Muscle of leg (tissue), 11 donors: ENCODE measurements around the gene CLNS1A. TPM values are rescaled to one million over a fixed set of nuclear protein-coding genes. Genes with fewer than 3 reads are reported as not detected.
"Not testable (repeated sequence)": the region's sequence is repeated elsewhere in the genome, so short reads cannot be mapped to it uniquely, and the experiment has no call there.

ENCODE experiments used
- DNase-seq: peaks from one replicate; pipeline ENCODE4 v3.0.0; 2013
- H3K27ac ChIP-seq: one replicate; pipeline ENCODE4 v1.5.1; 2013; ENCODE audit warnings: mild to moderate bottlenecking, low read length, control low read depth
- H3K27me3 ChIP-seq: one replicate; pipeline ENCODE4 v1.6.1; 2013; ENCODE audit warnings: low read length; ENCODE audit not compliant: control insufficient read depth, insufficient read depth
- H3K36me3 ChIP-seq: one replicate; pipeline ENCODE4 v1.6.1; 2013; ENCODE audit warnings: low read length; ENCODE audit not compliant: control insufficient read depth, insufficient read depth
- H3K4me1 ChIP-seq: one replicate; pipeline ENCODE4 v1.6.1; 2013; ENCODE audit warnings: low read length; ENCODE audit not compliant: control insufficient read depth, insufficient read depth
- H3K4me3 ChIP-seq: one replicate; pipeline ENCODE4 v1.5.1; 2013; ENCODE audit warnings: low read length, control low read depth
- H3K9me3 ChIP-seq: replicated peaks from 2 replicates; pipeline ENCODE4 v1.6.1; 2013; ENCODE audit warnings: low read depth, low read length; ENCODE audit not compliant: control insufficient read depth
- WGBS: methylation state at CpG from one replicate; pipeline ENCODE4 v1.1.5; 2013; ENCODE audit warnings: missing lambda C conversion rate; ENCODE audit not compliant: insufficient coverage; 5-methylcytosine and 5-hydroxymethylcytosine counted together
- polyA plus RNA-seq, 8 donors: library from polyadenylated mRNA; unstranded; fragments of 120-200 nt; gene quantifications; one replicate each; pipeline versions ENCODE4 v1.2.1 to v1.2.3, GENCODE V29; 2013; ENCODE audit warnings: inconsistent platforms in 1 of 8, low replicate concordance in 1 of 8; ENCODE audit not compliant: insufficient read length in 8 of 8, insufficient read depth in 1 of 8
- total RNA-seq: library from RNA; stranded (reverse); fragments of 120-200 nt; gene quantifications from one replicate; pipeline ENCODE4 v1.2.4, GENCODE V29; 2013

Gene CLNS1A
- total and polyA plus RNA-seq, 9 donors: 109 to 166 (median 129) TPM

DNA sequence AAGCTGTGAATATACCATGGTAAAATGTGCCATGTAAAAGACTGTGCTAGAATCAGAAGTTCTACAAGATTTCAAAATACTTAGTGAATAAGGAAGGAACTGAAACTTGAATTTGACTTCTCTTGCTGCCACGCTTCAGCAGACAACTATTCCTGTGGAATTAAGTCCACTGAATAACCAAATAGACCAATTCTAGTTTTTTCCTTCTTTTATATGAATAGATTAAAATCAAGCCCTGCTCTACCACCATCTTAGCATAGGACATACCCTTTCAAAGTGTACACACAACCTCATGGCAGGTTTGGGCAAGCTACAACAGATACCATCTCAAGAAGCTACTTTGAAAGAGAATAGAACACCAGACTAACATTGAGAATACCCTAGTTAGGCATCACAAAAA is 23.4 kb upstream of the CLNS1A start:
- no peak overlapping the region for H3K4me3 ChIP-seq
- H3K27ac ChIP-seq: no peak overlapping the region
- WGBS: no CpG with 5 or more reads among the region's 1 CpG
- DNase-seq: no peak
- peaks cover 5% of the 10 kb centered on the region for H3K36me3 ChIP-seq
- H3K4me1 ChIP-seq: no peaks in the 10 kb centered on the region
- H3K9me3 ChIP-seq: no peaks in the 10 kb centered on the region
- no peaks in the 10 kb centered on the region for H3K27me3 ChIP-seq

- Histone ChIP-seq H3K27ac (peak overlapping the region; percentile 8), H3K27me3 (no peaks in the 10 kb centered on the region), H3K9me3 (no peaks in the 10 kb centered on the region), H3K4me1 (no peaks in the 10 kb centered on the region), H3K4me3 (no peak overlapping the region), H3K36me3 (peaks cover 2% of the 10 kb centered on the region)
- peak; percentile 38 for DNase-seq
- WGBS: 85% methylated on average over 3 of the region's 4 CpGs
Measured at GRCh38 chr11:77658213-77659013, 20.8 kb upstream of the CLNS1A start.

DNA sequence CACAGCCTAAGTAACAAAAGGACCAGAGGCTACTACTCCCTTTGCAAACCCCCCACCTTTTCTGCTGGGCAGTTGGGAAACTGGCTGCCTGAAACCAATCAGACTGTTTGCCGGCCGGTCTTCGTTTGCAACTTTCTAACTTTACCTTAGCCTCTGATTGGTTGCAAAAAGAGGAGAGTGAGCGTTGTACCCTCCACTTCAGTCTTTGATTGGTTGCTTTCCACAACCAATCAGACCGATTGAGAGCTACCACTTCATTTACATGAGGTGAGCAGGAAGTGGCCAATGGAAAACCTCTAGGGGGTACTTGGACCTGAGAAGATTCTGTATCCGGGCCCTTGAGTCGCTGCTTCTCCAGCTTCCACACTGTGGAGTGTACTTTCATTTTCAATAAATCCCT is 18.8 kb upstream of the CLNS1A start:
- Histone ChIP-seq H3K4me3 (no peak overlapping the region), H3K4me1 (no peaks in the 10 kb centered on the region), H3K9me3 (no peaks in the 10 kb centered on the region), H3K27ac (no peak overlapping the region), H3K27me3 (no peaks in the 10 kb centered on the region), H3K36me3 (no peaks in the 10 kb centered on the region)
- WGBS: 83% methylated on average over 4 of the region's 7 CpGs
- DNase-seq: no peak

GRCh38 chr11:77654770-77655434 is 17.3 kb upstream of the CLNS1A start:
- no peaks in the 10 kb centered on the region for H3K27me3 ChIP-seq
- H3K36me3 ChIP-seq: no peaks in the 10 kb centered on the region
- 36% methylated on average over 3 of the region's 4 CpGs for WGBS
- DNase-seq: no peak
- H3K4me1 ChIP-seq: no peaks in the 10 kb centered on the region
- no peak overlapping the region for H3K4me3 ChIP-seq
- no peaks in the 10 kb centered on the region for H3K9me3 ChIP-seq
- no peak overlapping the region for H3K27ac ChIP-seq

DNA sequence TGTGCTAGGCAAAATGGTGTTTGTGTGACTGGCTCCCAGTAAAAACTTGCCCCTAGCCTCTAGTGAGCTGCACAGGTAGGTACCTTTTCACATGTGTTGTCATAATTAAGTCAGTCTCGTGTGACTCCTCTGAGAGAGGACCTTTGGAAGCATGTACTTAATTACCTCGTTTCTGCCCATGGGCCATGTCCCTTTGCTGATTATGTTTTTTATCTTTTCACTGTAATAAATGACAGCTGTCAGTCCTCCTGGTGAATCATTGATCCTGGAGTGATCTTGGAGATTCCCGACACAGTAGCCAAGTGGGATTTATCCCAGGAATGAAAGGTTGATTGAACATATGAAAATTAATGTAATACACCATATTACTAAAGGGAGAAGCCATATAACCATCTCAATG is 12.5 kb upstream of the CLNS1A start:
- no peak overlapping the region for H3K4me3 ChIP-seq
- no peaks in the 10 kb centered on the region for H3K27me3 ChIP-seq
- no CpG with 5 or more reads among the region's 3 CpGs for WGBS
- DNase-seq: no peak
- no peaks in the 10 kb centered on the region for H3K4me1 ChIP-seq
- H3K9me3 ChIP-seq: no peaks in the 10 kb centered on the region
- no peak overlapping the region for H3K27ac ChIP-seq
- no peaks in the 10 kb centered on the region for H3K36me3 ChIP-seq

DNA sequence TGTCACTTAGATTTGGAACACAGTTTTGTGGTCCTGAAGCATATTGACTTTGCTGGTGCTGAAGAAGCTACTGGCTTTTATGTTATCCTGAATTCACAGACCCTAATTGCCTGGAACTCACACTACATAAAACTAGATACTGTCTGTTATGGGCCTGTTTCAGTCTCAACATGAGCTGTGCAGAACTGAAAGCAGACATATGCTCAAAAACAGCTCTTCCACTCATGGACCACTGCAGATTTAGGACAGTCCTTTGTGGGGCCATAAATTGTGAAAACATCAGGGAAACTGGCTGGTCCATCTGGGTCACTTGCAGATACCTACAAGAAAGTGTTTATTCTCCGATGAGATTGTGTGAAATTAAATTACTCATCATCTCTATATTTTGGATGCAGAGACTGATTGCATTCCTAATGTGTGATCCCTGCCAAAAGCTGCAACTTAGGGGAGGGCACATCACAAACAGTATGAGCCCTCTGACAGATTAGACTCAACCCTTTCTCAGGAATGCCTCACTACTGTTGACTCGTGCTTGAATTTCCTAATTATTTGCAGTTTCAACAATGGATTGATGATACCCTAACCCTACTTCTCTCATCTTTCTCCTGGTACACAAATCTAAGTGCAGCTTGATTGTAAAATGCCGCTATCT is 10.2 kb upstream of the CLNS1A start:
- H3K36me3 ChIP-seq: no peaks in the 10 kb centered on the region
- WGBS: no CpG with 5 or more reads among the region's 3 CpGs
- H3K27ac ChIP-seq: no peak overlapping the region
- H3K4me3 ChIP-seq: no peak overlapping the region
- DNase-seq: no peak
- H3K27me3 ChIP-seq: no peaks in the 10 kb centered on the region
- H3K4me1 ChIP-seq: no peaks in the 10 kb centered on the region
- H3K9me3 ChIP-seq: no peaks in the 10 kb centered on the region

DNA sequence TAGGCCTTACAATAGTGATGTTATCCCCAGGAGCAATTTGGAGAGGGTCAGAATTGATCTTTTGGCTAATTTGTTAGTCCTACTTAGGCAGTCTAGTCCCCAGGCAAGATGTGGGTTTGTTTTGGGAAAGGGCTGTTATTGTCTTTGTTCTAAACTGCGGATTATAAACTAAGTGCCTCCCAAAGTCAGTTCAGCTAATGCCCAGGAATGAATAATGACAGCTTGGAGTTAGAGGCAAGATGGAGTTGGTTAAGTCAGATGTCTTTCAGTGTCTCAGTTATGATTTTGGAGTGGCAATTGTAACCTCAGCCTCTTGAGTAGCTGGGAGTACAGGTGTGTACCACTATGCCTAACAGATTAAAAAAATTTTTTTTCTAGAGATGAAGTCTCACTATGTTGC is 7.3 kb upstream of the CLNS1A start:
- no peak for DNase-seq
- H3K27ac ChIP-seq: no peak overlapping the region
- no peaks in the 10 kb centered on the region for H3K36me3 ChIP-seq
- no peaks in the 10 kb centered on the region for H3K4me1 ChIP-seq
- no peak overlapping the region for H3K4me3 ChIP-seq
- WGBS: 83% methylated on average over 1 of the region's 1 CpG
- H3K9me3 ChIP-seq: peaks cover 2% of the 10 kb centered on the region
- no peaks in the 10 kb centered on the region for H3K27me3 ChIP-seq

GRCh38 chr11:77642228-77642627 is 4.6 kb upstream of the CLNS1A start:
- peaks cover 2% of the 10 kb centered on the region for H3K9me3 ChIP-seq
- H3K4me1 ChIP-seq: peaks cover 4% of the 10 kb centered on the region
- 70% methylated on average over 1 of the region's 2 CpGs for WGBS
- H3K27me3 ChIP-seq: no peaks in the 10 kb centered on the region
- H3K4me3 ChIP-seq: no peak overlapping the region
- DNase-seq: no peak
- no peaks in the 10 kb centered on the region for H3K36me3 ChIP-seq
- H3K27ac ChIP-seq: no peak overlapping the region

- Histone ChIP-seq H3K4me3 (peak overlapping the region; percentile 97), H3K27ac (peak overlapping the region; percentile 80)
- no peak for DNase-seq
Measured at GRCh38 chr11:77636731-77637344, 756 bp downstream of the CLNS1A start.

DNA sequence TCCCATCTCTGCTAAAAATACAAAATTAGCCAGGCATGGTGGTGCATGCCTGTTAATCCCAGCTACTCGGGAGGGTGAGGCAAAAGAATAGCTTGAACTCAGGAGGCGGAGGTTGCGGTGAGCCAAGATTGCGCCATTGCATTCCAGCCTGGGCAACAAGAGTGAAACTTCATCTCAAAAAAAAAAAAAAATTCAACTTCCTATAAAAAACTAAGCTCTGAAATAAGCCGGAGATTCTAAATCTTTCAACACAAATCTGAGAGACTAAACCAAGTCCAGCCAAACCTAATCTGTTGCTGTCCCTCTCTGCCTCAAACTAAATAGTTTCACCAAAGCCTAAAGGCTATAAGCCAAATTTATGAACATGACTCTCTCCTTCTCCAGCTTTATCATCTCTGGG is 3.7 kb downstream of the CLNS1A start:
- not testable (repeated sequence) for H3K4me3 ChIP-seq, DNase-seq, H3K27ac ChIP-seq, H3K27me3 ChIP-seq, H3K9me3 ChIP-seq, H3K36me3 ChIP-seq
- H3K4me1 ChIP-seq: peaks cover 11% of the 10 kb centered on the region
- 100% methylated on average over 1 of the region's 5 CpGs for WGBS

More at GRCh38 chr11:77636731-77637344, 756 bp downstream of the CLNS1A start:
- Histone ChIP-seq H3K36me3 (no peaks in the 10 kb centered on the region), H3K27me3 (no peaks in the 10 kb centered on the region), H3K9me3 (peaks cover 2% of the 10 kb centered on the region), H3K4me1 (peaks cover 11% of the 10 kb centered on the region)
- no CpG with 5 or more reads among the region's 14 CpGs for WGBS
